Kidney (tissue), 14 donors: ENCODE results near the gene VSTM4. TPM values are rescaled to one million over a fixed set of nuclear protein-coding genes. Genes with fewer than 3 reads are reported as not detected.

Experiments
- DNase-seq, 5 donors: peaks; one replicate each; pipeline ENCODE4 v3.0.0-alpha.2; 2013 to 2020
- FAIRE-seq: peaks from 2 replicates; lab custom pipeline; 2012; peaks lifted over from hg19 to GRCh38; lab: Jason Lieb, UNC
- H3K27ac ChIP-seq, 2 donors: one replicate each; pipeline ENCODE4 v1.7.0; 2013; ENCODE audit warnings: low read depth in 2 of 2, low read length in 2 of 2, inconsistent platforms in 1 of 2
- H3K27me3 ChIP-seq: one replicate; pipeline ENCODE4 v1.7.1; 2013; ENCODE audit warnings: low read length, inconsistent platforms; ENCODE audit not compliant: control insufficient read depth, insufficient read depth
- H3K36me3 ChIP-seq, 3 donors: one replicate each; pipeline versions ENCODE4 v1.7.0 to v1.7.1; 2013; ENCODE audit warnings: low read length in 3 of 3, control low read depth in 1 of 3, inconsistent platforms in 1 of 3; ENCODE audit not compliant: insufficient read depth in 3 of 3, control insufficient read depth in 2 of 3
- H3K4me1 ChIP-seq, 3 donors: one replicate each; pipeline versions ENCODE4 v1.7.0 to v1.7.1; 2013; ENCODE audit warnings: low read length in 3 of 3, inconsistent platforms in 1 of 3, low read depth in 1 of 3; ENCODE audit not compliant: control insufficient read depth in 2 of 3, insufficient read depth in 2 of 3
- H3K4me3 ChIP-seq, 3 donors: one replicate each; pipeline versions ENCODE4 v1.7.0 to v1.8.1; 2013; ENCODE audit warnings: low read length in 3 of 3, control low read depth in 1 of 3, inconsistent platforms in 1 of 3
- H3K9ac ChIP-seq, 3 donors: one replicate each; pipeline versions ENCODE4 v1.7.0 to v1.7.1; 2013; ENCODE audit warnings: low read length in 3 of 3, control low read depth in 1 of 3, inconsistent platforms in 1 of 3
- H3K9me3 ChIP-seq, 3 donors: one replicate each; pipeline versions ENCODE4 v1.7.0 to v1.7.1; 2013; ENCODE audit warnings: low read length in 3 of 3, control low read depth in 1 of 3, inconsistent platforms in 1 of 3; ENCODE audit not compliant: control insufficient read depth in 2 of 3, insufficient read depth in 1 of 3
- CTCF ChIP-seq: IDR thresholded peaks from 3 replicates; pipeline ENCODE4 v1.5.1; 2012; ENCODE audit warnings: mild to moderate bottlenecking, moderate library complexity, borderline replicate concordance; ENCODE audit not compliant: insufficient read depth; ENCODE audit errors: extremely low read depth
- intact Hi-C: fragments of 100-400 bp; cut with DNase I; formaldehyde crosslinking; loops from one replicate; pipeline ENCODE4 v1.11.1; 2022
- polyA plus RNA-seq: library from polyadenylated mRNA; stranded (reverse); fragments of 350-450 nt; fragmentation: Illumina TruSeq; extraction: RNeasy Lipid Tissue Mini Kit (QIAGEN cat#74804); gene quantifications from one replicate; pipeline ENCODE4 v1.2.3, GENCODE V29; 2014; ENCODE audit warnings: low read depth, low replicate concordance; ENCODE audit not compliant: insufficient read depth
- total RNA-seq: library from RNA; stranded (reverse); fragmentation: NEBNext Ultra II Directional; extraction: Animal tissue kit (Norgen Biotek cat#: 25700); gene quantifications from one replicate; pipeline ENCODE4 v1.2.1, GENCODE V29; 2021
- donor health status: control.
- donor health status: control.
- donor health status: control.
- donor health status: control.
- donor health status: control.
- donor health status: DM: yes; HTN: yes; CAD: no.
- donor health status: Normal renal cell carcinoma (clear cell type).

VSTM4 gene
- total and polyA plus RNA-seq, 2 donors from 2014 or later, result 7.4 to 8.5 TPM

GRCh38 chr10:49115796-49116508 lies 630 bp upstream of the VSTM4 start:
- H3K27ac ChIP-seq, result no peak overlapping the region
- no peaks in the 10 kb centered on the region for H3K27me3 ChIP-seq
- no peaks in the 10 kb centered on the region for H3K36me3 ChIP-seq
- peak in 1 of 5 donors; percentile 6 for DNase-seq
- peaks cover 0 to 13% (median 3%) of the 10 kb centered on the region in 3 donors for H3K4me1 ChIP-seq
- no peak overlapping the region for H3K9ac ChIP-seq
- FAIRE-seq, result no peak
- H3K4me3 ChIP-seq, result peak overlapping the region in 1 of 3 donors; percentile 40
- TF ChIP-seq CTCF, result no peak
- intact Hi-C loops, result no loop called here
- H3K9me3 ChIP-seq, result no peaks in the 10 kb centered on the region

GRCh38 chr10:49114718-49115014 lies 656 bp downstream of the VSTM4 start:
- H3K9me3 ChIP-seq, result no peaks in the 10 kb centered on the region
- H3K9ac ChIP-seq, result peak overlapping the region; percentile 45 to 57 (median 51)
- peak overlapping the region; percentile 66 to 75 (median 74) for H3K4me3 ChIP-seq
- FAIRE-seq (no peak), DNase-seq (no peak)
- H3K27ac ChIP-seq, result peak overlapping the region in 1 of 2 donors; percentile 33
- no peaks in the 10 kb centered on the region for H3K27me3 ChIP-seq
- no peak for TF ChIP-seq CTCF
- intact Hi-C loops, result no loop called here
- H3K4me1 ChIP-seq, result peaks cover 0 to 13% (median 3%) of the 10 kb centered on the region in 3 donors
- H3K36me3 ChIP-seq, result no peaks in the 10 kb centered on the region

GRCh38 chr10:49113741-49114141 lies 1.6 kb downstream of the VSTM4 start:
- Histone ChIP-seq H3K27ac (no peak overlapping the region), H3K36me3 (no peaks in the 10 kb centered on the region), H3K4me3 (peak overlapping the region in 2 of 3 donors; percentile 74 to 75), H3K4me1 (peaks cover 0 to 19% (median 3%) of the 10 kb centered on the region in 3 donors), H3K9me3 (no peaks in the 10 kb centered on the region), H3K9ac (no peak overlapping the region), H3K27me3 (no peaks in the 10 kb centered on the region)
- TF ChIP-seq CTCF, result no peak
- intact Hi-C loops, result no loop called here
- FAIRE-seq, result no peak
- peak in 1 of 5 donors; percentile 7 for DNase-seq

- FAIRE-seq, result no peak
- Histone ChIP-seq H3K4me3 (no peak overlapping the region), H3K4me1 (peaks cover 0 to 19% (median 3%) of the 10 kb centered on the region in 3 donors), H3K36me3 (no peaks in the 10 kb centered on the region), H3K9ac (no peak overlapping the region), H3K27me3 (no peaks in the 10 kb centered on the region), H3K9me3 (no peaks in the 10 kb centered on the region), H3K27ac (no peak overlapping the region)
- TF ChIP-seq CTCF, result no peak
- intact Hi-C loops, result no loop called here
- DNase-seq, result no peak
Observed at GRCh38 chr10:49112851-49113250, 2.5 kb downstream of the VSTM4 start.
